Measurements from ENCODE around the gene ENAH. TPM values are rescaled to one million over a fixed set of nuclear protein-coding genes. Genes with fewer than 3 reads are reported as not detected.

Gene ENAH
- polyA plus RNA-seq, 1 experiment, result 40.9 TPM

DNA sequence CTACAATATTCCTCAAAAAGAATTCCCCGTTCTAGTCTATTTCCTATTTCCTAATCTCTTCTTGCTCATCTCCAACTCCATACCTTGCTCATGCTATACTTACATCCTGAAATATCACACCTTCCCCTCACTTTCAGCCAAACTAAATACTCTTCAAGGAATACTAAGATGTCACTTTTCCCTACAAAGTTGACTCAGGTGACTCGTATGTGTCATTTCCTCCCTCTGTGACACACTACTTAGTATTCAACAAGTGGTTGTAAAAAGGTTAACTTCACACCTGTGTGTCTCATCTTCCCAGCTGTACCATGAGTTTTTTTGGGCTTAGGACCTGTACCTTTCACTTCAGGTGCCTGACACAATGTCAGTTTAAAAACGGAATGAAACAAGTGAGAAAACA lies 143.2 kb downstream of the ENAH start:
- CTCF ChIA-PET, result no interaction called here
- POLR2A ChIA-PET, result no interaction called here
- DNase-seq (ENCODE audit: low read depth), result no peak
- H3K36me3 ChIP-seq (ENCODE audit: control insufficient read depth, insufficient read depth, low read length), result no peaks in the 10 kb centered on the region; the same call in 1 of the 2 replicates
- H3K27me3 ChIP-seq (ENCODE audit: control insufficient read depth, insufficient read depth, low read length), result no peaks in the 10 kb centered on the region
- TF ChIP-seq, protein P1, sequence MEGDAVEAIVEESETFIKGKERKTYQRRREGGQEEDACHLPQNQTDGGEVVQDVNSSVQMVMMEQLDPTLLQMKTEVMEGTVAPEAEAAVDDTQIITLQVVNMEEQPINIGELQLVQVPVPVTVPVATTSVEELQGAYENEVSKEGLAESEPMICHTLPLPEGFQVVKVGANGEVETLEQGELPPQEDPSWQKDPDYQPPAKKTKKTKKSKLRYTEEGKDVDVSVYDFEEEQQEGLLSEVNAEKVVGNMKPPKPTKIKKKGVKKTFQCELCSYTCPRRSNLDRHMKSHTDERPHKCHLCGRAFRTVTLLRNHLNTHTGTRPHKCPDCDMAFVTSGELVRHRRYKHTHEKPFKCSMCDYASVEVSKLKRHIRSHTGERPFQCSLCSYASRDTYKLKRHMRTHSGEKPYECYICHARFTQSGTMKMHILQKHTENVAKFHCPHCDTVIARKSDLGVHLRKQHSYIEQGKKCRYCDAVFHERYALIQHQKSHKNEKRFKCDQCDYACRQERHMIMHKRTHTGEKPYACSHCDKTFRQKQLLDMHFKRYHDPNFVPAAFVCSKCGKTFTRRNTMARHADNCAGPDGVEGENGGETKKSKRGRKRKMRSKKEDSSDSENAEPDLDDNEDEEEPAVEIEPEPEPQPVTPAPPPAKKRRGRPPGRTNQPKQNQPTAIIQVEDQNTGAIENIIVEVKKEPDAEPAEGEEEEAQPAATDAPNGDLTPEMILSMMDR (IDR thresholded peaks at IDR 0.05; ENCODE audit: insufficient read depth, low read depth, low read length), result no peak
- H3K4me3 ChIP-seq (ENCODE audit: low read depth, low read length), result no peak overlapping the region

DNA sequence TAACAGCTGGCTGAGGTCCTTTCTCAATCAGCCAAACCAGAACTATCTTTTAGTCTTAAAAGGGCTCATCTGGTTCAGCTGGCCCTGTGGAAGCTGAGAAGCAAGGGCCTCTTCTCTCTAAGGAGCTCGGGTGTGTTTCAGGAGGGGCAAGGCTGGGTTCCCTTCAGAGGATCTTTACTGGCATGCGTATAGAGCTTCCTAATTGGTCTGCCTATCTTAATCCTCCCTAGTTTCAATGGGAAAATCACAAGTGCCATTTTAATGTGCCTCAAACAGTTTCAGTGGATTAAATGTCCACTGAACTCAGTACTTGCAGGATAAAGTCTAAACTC lies 143.6 kb downstream of the ENAH start:
- ChIA-PET POLR2A (no interaction called here), CTCF (interaction anchor here (1.1 kb wide), 1 partner anchor 12 kb away, joined by 4 read pairs; no protein-coding TSS in a partner anchor)
- TF ChIP-seq, protein P1 (IDR thresholded peaks at IDR 0.05; ENCODE audit: insufficient read depth, low read depth, low read length), result no peak
- Histone ChIP-seq H3K36me3 (ENCODE audit: control insufficient read depth, insufficient read depth, low read length) (no peaks in the 10 kb centered on the region; the same call in 1 of the 2 replicates), H3K27me3 (ENCODE audit: control insufficient read depth, insufficient read depth, low read length) (no peaks in the 10 kb centered on the region), H3K4me3 (ENCODE audit: low read depth, low read length) (no peak overlapping the region)
- no peak for DNase-seq (ENCODE audit: low read depth)

GRCh38 chr1:225508538-225509375 lies 144.2 kb downstream of the ENAH start:
- ChIA-PET POLR2A (interaction anchor here (0.7 kb wide), 1 partner anchor 255 kb away, joined by 3 read pairs; no protein-coding TSS in a partner anchor), CTCF (interaction anchor here (0.6 to 1.1 kb wide), 3 partner anchors 10 to 28 kb away, joined by 3 to 4 read pairs (median 3); no protein-coding TSS in a partner anchor)
- no peaks in the 10 kb centered on the region; the same call in 1 of the 2 replicates for H3K36me3 ChIP-seq (ENCODE audit: control insufficient read depth, insufficient read depth, low read length)

GRCh38 chr1:225506727-225507126 lies 146.2 kb downstream of the ENAH start:
- ChIA-PET POLR2A (no interaction called here), CTCF (interaction anchor here (0.6 to 1.4 kb wide), 4 partner anchors 31 to 706 kb away, joined by 3 to 5 read pairs (median 4); partner anchors contain the start of gene SRP9)
- TF ChIP-seq, protein P1 (IDR thresholded peaks at IDR 0.05; ENCODE audit: insufficient read depth, low read depth, low read length), result no peak
- DNase-seq (ENCODE audit: low read depth), result no peak
- H3K36me3 ChIP-seq (ENCODE audit: control insufficient read depth, insufficient read depth, low read length), result 0 out of 2 replicates have a peak, but pooled peaks cover 2% of the 10 kb centered on the region
- H3K27me3 ChIP-seq (ENCODE audit: control insufficient read depth, insufficient read depth, low read length), result no peaks in the 10 kb centered on the region
- H3K4me3 ChIP-seq (ENCODE audit: low read depth, low read length), result no peak overlapping the region

More at GRCh38 chr1:225508538-225509375, 144.2 kb downstream of the ENAH start:
- no peaks in the 10 kb centered on the region for H3K27me3 ChIP-seq (ENCODE audit: control insufficient read depth, insufficient read depth, low read length)
- TF ChIP-seq, protein P1 (IDR thresholded peaks at IDR 0.05; ENCODE audit: insufficient read depth, low read depth, low read length), result no peak
- DNase-seq (ENCODE audit: low read depth), result peak; percentile 95
- H3K4me3 ChIP-seq (ENCODE audit: low read depth, low read length), result no peak overlapping the region

- DNase-seq (ENCODE audit: low read depth), result no peak
- POLR2A ChIA-PET, result interaction anchor here (0.6 kb wide), 1 partner anchor 35 kb away, joined by 3 read pairs; no protein-coding TSS in a partner anchor
These were observed 148.1 kb downstream of the ENAH start for GRCh38 chr1:225504776-225505175.

More at GRCh38 chr1:225504776-225505175, 148.1 kb downstream of the ENAH start:
- TF ChIP-seq, protein P1 (IDR thresholded peaks at IDR 0.05; ENCODE audit: insufficient read depth, low read depth, low read length), result no peak
- Histone ChIP-seq H3K4me3 (ENCODE audit: low read depth, low read length) (no peak overlapping the region), H3K36me3 (ENCODE audit: control insufficient read depth, insufficient read depth, low read length) (0 out of 2 replicates have a peak, but pooled peaks cover 2% of the 10 kb centered on the region), H3K27me3 (ENCODE audit: control insufficient read depth, insufficient read depth, low read length) (no peaks in the 10 kb centered on the region)
- CTCF ChIA-PET, result interaction anchor here (0.6 kb wide), 1 partner anchor 225 kb away, joined by 3 read pairs; no protein-coding TSS in a partner anchor

Measured in BJ (cell line).